ENCODE results near the gene PARM1.

PARM1 gene

GRCh38 chr4:74931376-74931775, 1.5 kb upstream of the PARM1 start:
- Mint-ChIP-seq H3K9me3 (ENCODE audit: low read depth) (peaks cover 5% of the 10 kb centered on the region), H3K36me3 (no peaks in the 10 kb centered on the region), H3K4me1 (ENCODE audit: low read depth) (peaks cover 20% of the 10 kb centered on the region), H3K27ac (no peak overlapping the region), H3K4me3 (peak overlapping the region; percentile 3), H3K27me3 (peaks cover 46% of the 10 kb centered on the region)

DNA sequence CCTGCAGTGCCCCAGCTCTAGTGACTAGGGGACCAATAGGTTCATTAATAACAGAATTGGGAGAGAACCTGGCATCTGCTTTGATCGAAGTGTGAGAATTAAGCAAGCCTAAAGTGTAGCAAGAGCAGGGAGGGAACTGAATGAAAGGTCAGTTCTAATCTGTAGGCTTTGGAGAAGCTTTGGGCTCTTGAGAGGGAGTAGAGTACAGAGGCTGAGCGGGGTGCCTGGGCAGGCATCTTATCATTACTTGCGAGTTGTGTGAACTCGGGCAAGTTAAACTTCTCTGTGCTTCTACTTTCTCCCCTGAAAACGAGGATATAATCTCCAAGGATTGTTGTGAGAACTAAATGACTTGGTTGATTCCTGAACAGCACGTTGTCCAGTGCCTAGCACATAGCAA, 906 bp upstream of the PARM1 start:
- H3K36me3 Mint-ChIP-seq, result no peaks in the 10 kb centered on the region
- H3K27ac Mint-ChIP-seq, result no peak overlapping the region
- no peak overlapping the region for H3K4me3 Mint-ChIP-seq
- H3K27me3 Mint-ChIP-seq, result peaks cover 51% of the 10 kb centered on the region
- peaks cover 20% of the 10 kb centered on the region for H3K4me1 Mint-ChIP-seq (ENCODE audit: low read depth)
- H3K9me3 Mint-ChIP-seq (ENCODE audit: low read depth), result peaks cover 5% of the 10 kb centered on the region

GRCh38 chr4:74933562-74934015, 673 bp downstream of the PARM1 start:
- Mint-ChIP-seq H3K9me3 (ENCODE audit: low read depth) (no peaks in the 10 kb centered on the region), H3K27me3 (peaks cover 56% of the 10 kb centered on the region)

GRCh38 chr4:74934016-74934831, 1.3 kb downstream of the PARM1 start:
- H3K27ac Mint-ChIP-seq, result no peak overlapping the region
- no peaks in the 10 kb centered on the region for H3K9me3 Mint-ChIP-seq (ENCODE audit: low read depth)
- H3K36me3 Mint-ChIP-seq, result no peaks in the 10 kb centered on the region
- peaks cover 54% of the 10 kb centered on the region for H3K27me3 Mint-ChIP-seq
- H3K4me3 Mint-ChIP-seq, result peak overlapping the region; percentile 51
- peaks cover 20% of the 10 kb centered on the region for H3K4me1 Mint-ChIP-seq (ENCODE audit: low read depth)

More at GRCh38 chr4:74933562-74934015, 673 bp downstream of the PARM1 start:
- Mint-ChIP-seq H3K4me1 (ENCODE audit: low read depth) (peaks cover 20% of the 10 kb centered on the region), H3K4me3 (peak overlapping the region; percentile 73), H3K36me3 (no peaks in the 10 kb centered on the region), H3K27ac (no peak overlapping the region)

DNA sequence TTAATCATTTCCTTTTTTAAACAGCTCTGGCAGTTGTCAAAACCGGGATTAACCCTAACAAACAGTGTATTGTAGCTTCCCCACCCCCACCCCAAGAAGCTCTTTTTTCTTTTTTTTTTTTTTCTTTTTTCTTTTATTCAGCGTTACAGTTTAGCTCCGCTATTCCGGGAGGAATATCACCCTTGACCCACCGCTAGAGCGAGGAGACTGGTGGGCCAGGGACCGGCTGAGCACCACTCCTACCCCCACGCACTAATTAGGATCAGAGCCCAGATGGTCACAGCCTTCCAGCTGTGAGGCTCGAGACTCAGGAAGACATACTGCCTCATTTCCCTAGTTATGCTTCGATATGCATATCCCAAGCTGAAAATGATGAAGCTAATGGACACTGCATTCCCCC, 2.0 kb downstream of the PARM1 start:
- Mint-ChIP-seq H3K27me3 (peaks cover 54% of the 10 kb centered on the region), H3K36me3 (no peaks in the 10 kb centered on the region)

GRCh38 chr4:74941123-74941522, 8.2 kb downstream of the PARM1 start:
- H3K4me3 Mint-ChIP-seq, result no peak overlapping the region
- H3K27me3 Mint-ChIP-seq, result peaks cover 16% of the 10 kb centered on the region
- H3K4me1 Mint-ChIP-seq (ENCODE audit: low read depth), result no peaks in the 10 kb centered on the region

More for the DNA sequence above, 2.0 kb downstream of the PARM1 start:
- Mint-ChIP-seq H3K9me3 (ENCODE audit: low read depth) (no peaks in the 10 kb centered on the region), H3K27ac (no peak overlapping the region), H3K4me1 (ENCODE audit: low read depth) (peaks cover 20% of the 10 kb centered on the region), H3K4me3 (no peak overlapping the region)

GRCh38 chr4:74942251-74942917, 9.5 kb downstream of the PARM1 start:
- Mint-ChIP-seq H3K4me1 (ENCODE audit: low read depth) (no peaks in the 10 kb centered on the region), H3K36me3 (no peaks in the 10 kb centered on the region), H3K4me3 (no peak overlapping the region), H3K9me3 (ENCODE audit: low read depth) (no peaks in the 10 kb centered on the region), H3K27ac (no peak overlapping the region), H3K27me3 (peaks cover 8% of the 10 kb centered on the region)

More at GRCh38 chr4:74941123-74941522, 8.2 kb downstream of the PARM1 start:
- Mint-ChIP-seq H3K36me3 (no peaks in the 10 kb centered on the region), H3K27ac (no peak overlapping the region), H3K9me3 (ENCODE audit: low read depth) (no peaks in the 10 kb centered on the region)

DNA sequence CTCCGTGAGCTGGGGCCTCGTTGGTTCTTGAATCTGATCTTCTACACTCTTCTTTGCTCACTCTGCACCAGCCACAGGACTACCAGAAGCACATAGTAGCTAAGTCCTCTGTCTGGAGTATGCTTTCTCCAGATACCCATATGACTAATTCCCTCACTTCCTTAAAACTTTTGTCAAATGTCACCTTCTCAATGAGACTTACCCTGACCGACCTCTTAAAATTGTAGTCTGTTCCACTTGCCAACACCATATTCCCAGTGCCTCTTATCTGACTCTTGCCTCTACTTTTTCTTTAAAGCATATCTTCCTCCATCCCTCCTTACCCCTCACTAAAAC, 10.0 kb downstream of the PARM1 start:
- Mint-ChIP-seq H3K27me3 (peaks cover 4% of the 10 kb centered on the region), H3K4me1 (ENCODE audit: low read depth) (no peaks in the 10 kb centered on the region), H3K4me3 (no peak overlapping the region)

DNA sequence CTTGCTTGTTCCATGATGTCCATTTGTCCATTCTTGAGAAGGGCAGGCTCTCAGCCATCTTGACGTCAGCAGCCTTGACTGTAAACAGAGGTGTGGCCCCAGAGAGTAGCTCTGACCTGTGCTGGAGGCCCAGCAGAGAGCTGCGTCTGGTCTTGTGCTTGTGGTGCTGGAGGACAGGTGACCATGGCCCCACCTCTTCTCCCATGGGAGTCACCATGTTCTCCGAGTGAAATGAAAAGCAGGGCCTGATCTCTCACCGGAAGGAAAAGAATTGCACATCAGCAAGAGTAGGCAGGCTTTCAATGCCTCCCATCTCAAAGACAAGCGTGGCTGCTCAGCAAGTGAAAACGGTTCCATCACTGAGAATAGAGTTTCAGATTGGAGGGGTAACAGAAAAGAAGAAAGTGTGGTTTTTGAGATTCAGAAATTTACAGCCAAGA, 11.5 kb downstream of the PARM1 start:
- no peaks in the 10 kb centered on the region for H3K9me3 Mint-ChIP-seq (ENCODE audit: low read depth)
- H3K4me1 Mint-ChIP-seq (ENCODE audit: low read depth), result no peaks in the 10 kb centered on the region
- peaks cover 4% of the 10 kb centered on the region for H3K27me3 Mint-ChIP-seq

More for the DNA sequence above, 10.0 kb downstream of the PARM1 start:
- Mint-ChIP-seq H3K27ac (no peak overlapping the region), H3K9me3 (ENCODE audit: low read depth) (no peaks in the 10 kb centered on the region), H3K36me3 (no peaks in the 10 kb centered on the region)

DNA sequence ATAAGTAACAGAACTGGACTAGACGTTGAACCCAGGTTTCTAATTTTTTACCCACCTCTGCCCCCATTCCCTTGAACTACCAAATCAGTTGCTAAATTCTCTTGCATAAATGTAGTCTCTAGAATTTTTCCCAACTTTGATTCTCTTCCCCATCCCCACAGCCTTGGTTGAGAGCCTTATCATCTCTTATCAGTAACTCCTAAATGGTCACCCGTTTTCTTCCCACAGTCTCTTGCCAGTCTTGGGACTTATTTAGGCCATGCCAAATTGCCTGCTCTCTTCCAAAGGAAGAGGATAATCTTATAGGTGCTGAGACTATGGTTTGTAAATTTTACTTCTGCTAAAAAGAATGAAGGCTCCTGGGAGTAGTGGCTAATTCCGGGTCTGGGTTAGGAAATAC, 13.3 kb downstream of the PARM1 start:
- Mint-ChIP-seq H3K36me3 (no peaks in the 10 kb centered on the region), H3K27ac (no peak overlapping the region), H3K4me3 (no peak overlapping the region), H3K27me3 (no peaks in the 10 kb centered on the region), H3K4me1 (ENCODE audit: low read depth) (no peaks in the 10 kb centered on the region), H3K9me3 (ENCODE audit: low read depth) (no peaks in the 10 kb centered on the region)

More for the DNA sequence above, 11.5 kb downstream of the PARM1 start:
- Mint-ChIP-seq H3K4me3 (no peak overlapping the region), H3K27ac (no peak overlapping the region), H3K36me3 (no peaks in the 10 kb centered on the region)

- no peaks in the 10 kb centered on the region for H3K4me1 Mint-ChIP-seq (ENCODE audit: low read depth)
- no peaks in the 10 kb centered on the region for H3K27me3 Mint-ChIP-seq
- H3K36me3 Mint-ChIP-seq, result no peaks in the 10 kb centered on the region
- no peak overlapping the region for H3K4me3 Mint-ChIP-seq
- H3K9me3 Mint-ChIP-seq (ENCODE audit: low read depth), result no peaks in the 10 kb centered on the region
- H3K27ac Mint-ChIP-seq, result no peak overlapping the region
Measured at GRCh38 chr4:74947798-74948197, 14.9 kb downstream of the PARM1 start.

- Mint-ChIP-seq H3K27ac (no peak overlapping the region), H3K27me3 (no peaks in the 10 kb centered on the region), H3K4me1 (ENCODE audit: low read depth) (no peaks in the 10 kb centered on the region), H3K4me3 (no peak overlapping the region), H3K36me3 (no peaks in the 10 kb centered on the region), H3K9me3 (ENCODE audit: low read depth) (no peaks in the 10 kb centered on the region)
Measured at GRCh38 chr4:74948236-74948635, 15.3 kb downstream of the PARM1 start.

GRCh38 chr4:74950200-74950599, 17.3 kb downstream of the PARM1 start:
- Mint-ChIP-seq H3K4me3 (no peak overlapping the region), H3K27ac (no peak overlapping the region), H3K27me3 (no peaks in the 10 kb centered on the region), H3K36me3 (no peaks in the 10 kb centered on the region), H3K9me3 (ENCODE audit: low read depth) (no peaks in the 10 kb centered on the region), H3K4me1 (ENCODE audit: low read depth) (no peaks in the 10 kb centered on the region)

DNA sequence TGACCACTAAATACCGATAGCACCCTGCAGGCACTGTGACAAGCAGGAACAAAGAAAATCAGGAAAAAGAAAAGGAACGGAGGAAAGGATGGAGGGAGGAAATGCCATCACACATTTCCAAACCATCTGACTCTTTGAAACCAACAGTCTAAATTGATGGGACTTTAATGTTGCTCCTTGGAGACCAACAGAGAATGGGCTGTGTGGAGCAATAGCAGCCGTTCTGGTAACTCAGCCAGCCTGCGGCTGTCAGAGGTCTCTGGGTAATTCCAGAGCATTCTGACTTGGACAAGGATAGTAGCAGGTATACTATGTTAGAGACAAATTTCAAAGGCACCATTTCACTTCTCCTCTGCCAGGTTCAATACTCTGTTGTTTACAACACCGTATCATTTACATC, 18.0 kb downstream of the PARM1 start:
- no peak overlapping the region for H3K27ac Mint-ChIP-seq

DNA sequence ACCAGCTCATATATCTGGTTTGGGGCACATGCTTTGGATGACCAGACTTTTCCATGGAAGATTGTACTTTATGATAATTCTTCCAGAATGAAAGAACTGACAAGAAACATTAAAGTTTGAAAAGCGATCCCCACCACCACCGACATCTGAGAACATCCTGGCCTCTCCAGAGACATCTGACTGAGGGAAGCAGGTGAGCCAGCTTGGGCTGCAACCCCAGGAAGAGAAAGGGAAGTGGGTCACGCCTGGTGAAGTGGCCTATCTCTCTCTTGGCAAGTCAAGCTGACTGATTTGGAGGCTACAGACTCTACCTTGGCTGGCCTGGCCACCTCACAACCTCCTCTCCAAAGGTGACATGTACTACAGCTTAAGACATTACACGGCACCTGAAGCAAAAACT, 20.7 kb downstream of the PARM1 start:
- no peak overlapping the region for H3K4me3 Mint-ChIP-seq
- no peaks in the 10 kb centered on the region for H3K9me3 Mint-ChIP-seq (ENCODE audit: low read depth)
- no peaks in the 10 kb centered on the region for H3K4me1 Mint-ChIP-seq (ENCODE audit: low read depth)
- no peaks in the 10 kb centered on the region for H3K36me3 Mint-ChIP-seq
- H3K27ac Mint-ChIP-seq, result no peak overlapping the region
- H3K27me3 Mint-ChIP-seq, result peaks cover 3% of the 10 kb centered on the region

More for the DNA sequence above, 18.0 kb downstream of the PARM1 start:
- no peaks in the 10 kb centered on the region for H3K27me3 Mint-ChIP-seq
- H3K36me3 Mint-ChIP-seq, result no peaks in the 10 kb centered on the region
- no peak overlapping the region for H3K4me3 Mint-ChIP-seq
- H3K9me3 Mint-ChIP-seq (ENCODE audit: low read depth), result no peaks in the 10 kb centered on the region
- no peaks in the 10 kb centered on the region for H3K4me1 Mint-ChIP-seq (ENCODE audit: low read depth)
